Activated CD8-positive, alpha-beta memory T cell treated with anti-CD3 and anti-CD28 coated beads, Interleukin-2, amount 50 U/mL, for 1 hour (primary cell): ENCODE measurements around the gene CARD8.
"Not testable (repeated sequence)": the region's sequence is repeated elsewhere in the genome, so short reads cannot be mapped to it uniquely, and the experiment has no call there.

Source experiments
- DNase-seq: peaks from one replicate; pipeline ENCODE4 v3.0.0-alpha.2; 2020; ENCODE audit errors: extremely low read depth

CARD8 gene

DNA sequence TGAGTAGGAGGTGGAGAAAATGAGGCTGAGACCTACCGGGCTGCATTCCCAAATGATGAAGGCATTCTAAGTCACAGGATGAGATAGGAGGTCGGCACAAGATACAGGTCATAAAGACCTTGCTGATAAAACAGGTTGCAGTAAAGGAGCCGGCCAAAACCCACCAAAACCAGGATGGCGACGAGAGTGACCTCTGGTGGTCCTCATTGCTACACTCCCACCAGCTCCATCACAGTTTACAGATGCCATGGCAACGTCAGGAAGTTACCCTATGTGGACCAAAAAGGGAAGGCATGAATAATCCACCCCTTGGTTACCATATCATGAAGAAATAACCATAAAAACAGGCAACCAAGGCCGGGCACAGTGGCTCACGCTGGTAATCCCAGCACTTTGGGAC is 9.6 kb upstream of the CARD8 start:
- DNase-seq, result not testable (repeated sequence)

DNA sequence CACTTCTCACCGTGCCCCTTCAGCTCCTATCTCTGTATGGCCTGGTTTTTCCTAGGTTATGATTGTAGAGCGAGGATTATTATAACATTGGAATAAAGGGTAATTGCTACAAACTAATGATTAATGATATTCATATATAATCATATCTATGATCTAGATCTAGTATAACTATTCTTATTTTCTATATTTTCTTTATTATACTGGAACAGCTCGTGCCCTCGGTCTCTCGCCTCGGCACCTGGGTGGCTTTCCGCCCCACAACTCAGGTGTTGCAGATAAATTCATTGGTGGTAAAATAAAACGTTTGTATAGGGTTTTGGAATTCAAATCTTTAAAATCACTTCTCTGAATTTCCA is 4.6 kb upstream of the CARD8 start:
- not testable (repeated sequence) for DNase-seq

DNA sequence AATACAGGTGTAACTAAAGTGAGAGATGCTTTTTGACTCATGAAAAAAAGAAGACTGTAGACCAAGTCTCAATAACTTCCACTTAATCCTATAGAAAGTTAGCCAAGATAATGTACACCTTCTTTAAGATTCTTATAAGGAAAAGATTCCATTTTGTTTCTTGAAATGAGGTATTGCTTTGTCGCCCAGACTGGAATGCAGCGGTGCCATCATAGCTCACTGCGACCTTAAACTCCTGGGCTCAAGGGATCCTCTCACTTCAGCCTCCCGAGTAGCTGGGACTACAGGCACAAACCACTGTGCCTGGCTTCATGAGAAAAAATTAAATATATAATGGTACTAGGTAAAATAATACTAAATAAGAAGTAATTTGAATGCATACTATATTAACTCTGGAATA is 3.3 kb upstream of the CARD8 start:
- not testable (repeated sequence) for DNase-seq

DNA sequence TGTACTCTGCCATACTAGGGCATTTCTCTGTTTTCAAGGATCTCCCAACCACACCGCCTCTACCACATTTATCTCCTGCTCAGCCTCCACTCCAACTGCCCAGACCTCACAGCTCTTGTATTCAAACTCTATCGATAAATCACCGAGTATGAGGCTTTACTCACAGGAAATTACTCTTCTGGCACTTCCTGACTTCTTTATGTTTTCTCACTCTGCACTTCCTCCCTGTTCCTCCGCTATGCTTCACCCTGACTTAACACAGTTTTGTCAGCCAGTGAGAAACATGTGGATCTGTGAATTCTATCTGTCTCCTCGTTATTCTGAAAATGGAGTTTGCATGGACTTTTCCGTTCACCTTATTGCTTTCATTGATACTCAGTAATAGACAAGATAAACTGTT is 2.6 kb upstream of the CARD8 start:
- DNase-seq, result no peak

DNA sequence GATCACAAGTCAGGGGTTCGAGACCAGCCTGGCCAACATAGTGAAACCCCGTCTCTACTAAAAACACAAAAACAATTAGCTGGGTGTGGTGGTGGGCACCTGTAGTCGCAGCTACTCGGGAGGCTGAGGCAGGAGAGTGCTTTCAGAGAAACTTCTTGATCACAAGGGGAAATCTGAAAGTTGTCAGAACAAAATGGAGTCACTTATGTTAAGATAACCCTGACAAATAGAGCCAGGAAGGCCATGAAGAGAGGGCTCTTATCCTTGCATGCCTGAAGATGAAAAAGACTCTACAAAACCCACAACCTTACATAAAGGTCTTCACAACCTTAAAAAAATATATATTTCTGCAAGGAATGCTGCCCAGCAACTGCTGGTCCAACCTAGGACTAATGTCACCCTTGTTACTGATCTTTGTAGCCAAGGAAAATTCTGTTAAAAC is 1.2 kb downstream of the CARD8 start:
- no peak for DNase-seq

DNA sequence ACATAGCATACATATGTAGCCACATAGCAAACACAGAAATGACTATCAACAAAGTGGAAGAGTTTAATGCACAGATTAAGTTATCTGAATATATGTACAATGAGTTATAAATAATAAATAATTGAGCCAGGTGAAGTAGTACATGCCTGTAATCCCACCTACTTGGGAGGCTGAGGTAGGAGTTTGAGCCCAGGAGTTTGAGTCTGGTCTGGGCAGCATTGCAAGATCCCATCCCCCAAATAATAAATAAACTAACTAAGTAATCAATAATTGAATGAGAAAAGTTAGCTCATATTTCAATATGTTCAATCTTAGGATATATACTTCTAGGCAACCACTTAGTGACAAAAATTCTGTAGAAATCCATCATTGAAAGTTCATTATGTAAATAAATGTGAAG is 1.7 kb downstream of the CARD8 start:
- no peak for DNase-seq

DNA sequence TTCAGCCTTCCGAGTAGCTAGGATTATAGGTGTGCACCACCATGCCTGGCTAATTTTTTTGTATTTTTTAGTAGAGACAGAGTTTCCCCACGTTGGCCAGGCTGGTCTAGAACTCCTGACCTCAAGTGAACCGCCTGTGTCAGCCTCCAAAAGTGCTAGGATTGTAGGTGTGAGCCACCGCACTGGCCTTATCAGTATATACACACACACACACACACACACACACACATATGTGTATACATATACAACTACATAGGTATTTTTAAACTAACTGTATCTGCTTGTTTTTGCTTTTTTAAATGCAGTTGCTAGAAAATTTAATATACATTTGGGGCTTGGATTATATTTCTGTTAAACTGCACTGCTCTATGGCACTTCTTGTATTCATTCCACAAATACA is 3.1 kb downstream of the CARD8 start:
- no peak for DNase-seq

DNA sequence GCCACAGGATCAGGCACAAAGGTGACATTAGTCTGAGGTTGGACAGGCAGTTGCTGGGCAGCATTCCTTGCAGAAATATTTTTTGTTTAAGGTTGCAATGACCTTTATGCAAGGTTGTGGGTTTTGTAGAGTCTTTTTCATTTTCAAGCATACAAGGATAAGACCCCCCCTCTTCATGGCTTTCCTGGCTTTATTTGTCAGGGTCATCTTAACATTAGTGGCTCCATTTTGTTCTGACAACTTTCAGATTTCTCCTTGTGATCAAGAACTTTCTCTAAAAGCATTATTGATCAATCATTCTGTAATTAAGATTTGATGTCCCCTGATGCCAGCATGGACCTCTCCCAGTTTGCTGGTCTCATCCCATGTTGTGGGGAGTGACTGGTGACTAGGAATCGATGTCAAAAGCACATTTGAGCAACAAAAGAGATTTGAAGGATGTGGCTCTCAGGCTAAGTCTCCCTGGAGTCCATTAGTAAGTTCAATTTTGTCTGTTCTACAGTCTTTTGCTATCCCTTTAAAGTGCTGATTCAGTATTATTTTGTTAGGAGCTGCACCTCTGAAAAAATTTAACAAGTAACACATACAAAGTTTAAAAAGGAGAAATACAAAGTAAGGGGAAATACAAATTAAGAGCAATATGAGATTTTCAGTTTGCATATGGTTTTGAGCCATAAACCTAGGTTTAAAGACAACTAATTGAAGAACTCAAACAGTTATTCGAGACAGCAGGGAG is 5.3 kb downstream of the CARD8 start:
- DNase-seq, result no peak

DNA sequence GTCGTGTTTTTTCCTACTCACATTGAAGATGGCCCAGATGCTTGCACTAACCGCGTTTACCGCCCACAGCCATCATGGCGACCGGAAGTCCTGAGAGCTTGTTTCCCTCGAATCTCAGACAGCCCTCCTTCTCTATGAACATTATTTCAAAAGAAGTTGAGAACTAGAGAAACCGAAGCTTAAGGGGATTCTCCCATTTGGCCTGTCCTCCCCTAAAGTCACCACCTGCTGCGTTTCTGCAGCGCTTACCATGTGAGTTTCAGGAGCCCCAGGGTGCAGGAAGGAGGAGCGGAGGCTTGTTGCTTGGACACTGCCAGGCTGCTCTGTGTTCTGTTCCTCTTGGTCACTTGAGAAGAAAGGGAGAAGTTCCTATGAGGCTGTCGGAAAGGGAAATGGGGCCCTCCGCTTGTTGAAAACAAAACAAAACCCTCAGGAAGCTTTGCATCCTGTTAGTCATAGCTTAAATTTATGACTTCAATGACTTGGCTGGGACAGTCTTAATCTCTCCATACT is 6.2 kb downstream of the CARD8 start:
- DNase-seq, result peak; percentile 28

DNA sequence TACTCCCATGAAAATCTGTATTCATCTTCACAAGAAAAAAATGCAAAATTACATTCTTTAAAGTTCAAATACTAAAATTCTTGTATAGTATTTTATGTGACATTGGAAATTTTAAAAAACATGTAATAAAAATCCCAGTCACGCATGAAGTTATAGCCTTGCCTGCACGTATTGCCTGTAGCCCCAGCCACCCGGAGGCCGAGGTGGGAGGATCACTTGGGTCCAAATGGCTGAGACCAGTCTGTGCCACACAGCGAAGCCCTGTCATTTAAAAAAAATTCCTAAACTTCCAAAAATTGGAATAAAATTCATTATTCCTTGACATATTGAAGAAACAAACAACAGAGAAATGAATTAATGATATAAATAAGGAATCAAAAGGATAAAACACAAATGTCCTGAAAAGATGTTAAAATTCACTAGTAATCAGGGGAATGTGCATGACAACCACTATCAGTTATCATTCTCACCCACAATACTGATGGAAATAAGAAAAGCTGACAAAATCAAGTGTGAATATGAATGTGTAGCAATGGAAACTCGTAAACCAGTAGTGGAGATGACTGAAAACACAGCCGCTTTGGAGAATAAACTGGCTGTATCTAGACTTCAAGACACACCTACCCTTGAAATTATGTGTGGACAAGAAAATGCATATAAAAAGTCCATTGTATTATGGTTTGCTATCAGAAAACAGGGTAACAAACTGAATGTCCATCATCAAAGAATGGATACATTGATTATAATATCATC is 7.5 kb downstream of the CARD8 start:
- DNase-seq, result no peak

DNA sequence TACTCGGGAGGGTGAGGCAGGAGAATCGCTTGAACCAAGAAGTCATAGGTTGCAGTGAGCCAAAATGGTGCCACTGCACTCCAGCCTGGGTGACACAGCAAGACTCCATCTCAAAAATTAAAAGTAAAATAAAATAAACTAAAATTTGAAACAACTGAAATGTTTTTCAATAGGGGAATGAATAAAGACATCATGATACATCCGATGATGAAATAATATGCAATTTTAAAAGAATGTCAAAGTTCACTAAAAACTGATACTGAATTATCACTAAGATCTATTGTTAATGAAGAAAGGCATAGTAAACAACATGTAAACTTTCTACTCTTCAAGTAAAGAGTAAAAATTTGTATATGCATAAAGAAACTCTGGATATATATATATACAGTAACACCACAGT is 8.5 kb downstream of the CARD8 start:
- DNase-seq, result no peak

DNA sequence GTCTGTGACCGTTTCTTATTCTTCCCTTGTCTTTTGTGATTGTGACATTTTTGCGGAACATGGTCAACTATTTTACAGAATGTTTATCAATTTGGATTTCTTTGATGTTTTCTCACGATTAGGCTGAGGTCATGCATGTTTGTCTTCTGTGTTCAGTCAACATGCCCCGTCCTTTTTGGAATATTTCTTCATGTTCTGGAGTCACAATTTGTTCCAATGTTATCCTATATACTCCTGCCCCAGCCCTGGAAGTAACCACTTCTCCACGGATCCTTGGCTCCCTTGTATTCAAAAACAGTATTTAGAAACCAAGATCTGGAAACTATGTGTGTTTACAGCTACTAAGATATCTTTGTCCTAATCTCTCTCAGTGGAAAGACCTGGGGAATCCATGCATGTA is 9.6 kb downstream of the CARD8 start:
- DNase-seq, result no peak

DNA sequence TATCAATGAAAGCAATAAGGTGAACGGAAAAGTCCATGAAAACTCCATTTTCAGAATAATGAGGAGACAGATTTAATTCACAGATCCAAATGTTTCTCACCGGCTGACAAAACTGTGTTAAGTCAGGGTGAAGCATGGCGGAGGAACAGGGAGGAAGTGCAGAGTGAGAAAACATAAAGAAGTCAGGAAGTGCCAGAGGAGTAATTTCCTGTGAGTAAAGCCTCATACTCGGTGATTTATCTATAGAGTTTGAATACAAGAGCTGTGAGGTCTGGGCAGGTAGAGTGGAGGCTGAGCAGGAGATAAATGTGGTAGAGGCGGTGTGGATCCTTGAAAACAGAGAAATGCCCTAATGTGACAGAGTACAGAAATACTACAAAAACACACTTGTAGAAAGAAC is 11.4 kb downstream of the CARD8 start:
- peak; percentile 39 for DNase-seq

DNA sequence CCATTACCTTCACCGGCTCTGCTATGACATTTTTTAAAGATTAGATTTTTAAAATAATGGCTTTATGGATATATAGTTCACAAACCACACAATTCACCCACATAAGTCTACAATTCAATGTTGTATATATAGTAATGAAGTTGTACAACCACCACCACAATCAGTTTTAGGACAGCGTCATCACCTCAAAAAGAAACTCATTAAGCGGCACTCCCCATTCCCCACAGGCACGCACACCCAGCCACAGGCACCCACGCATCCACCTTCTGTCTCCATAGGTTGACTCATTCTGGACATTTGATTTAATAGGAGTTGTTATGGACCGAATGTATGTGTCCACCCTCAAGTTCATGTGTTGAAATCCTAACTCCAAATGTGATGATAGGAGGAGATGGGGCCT is 13.9 kb downstream of the CARD8 start:
- DNase-seq, result not testable (repeated sequence)

DNA sequence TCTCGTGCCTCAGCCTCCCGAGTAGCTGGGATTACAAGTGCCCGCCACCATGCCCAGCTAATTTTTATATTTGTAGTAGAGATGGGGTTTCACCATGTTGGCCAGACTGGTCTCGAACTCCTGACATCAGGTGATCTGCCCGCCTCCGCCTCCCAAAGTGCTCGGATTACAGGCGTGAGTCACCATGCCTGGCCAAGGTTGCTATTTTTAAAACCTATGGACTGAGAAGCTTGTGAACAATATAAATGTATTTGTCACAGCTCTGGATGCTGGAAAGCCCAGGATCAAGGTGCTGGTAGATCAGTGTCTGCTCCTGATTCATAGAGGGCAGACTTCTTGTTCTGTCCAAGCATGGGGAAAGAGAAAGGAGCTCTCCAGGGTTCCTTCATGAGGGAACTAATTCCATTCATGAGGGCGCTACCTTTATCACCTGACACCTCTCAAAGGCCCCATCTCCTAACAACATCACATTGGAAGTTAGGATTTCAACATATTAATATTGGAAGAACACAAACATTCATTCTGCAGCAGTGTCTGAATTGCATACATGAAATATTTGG is 16.1 kb downstream of the CARD8 start:
- DNase-seq, result no peak

DNA sequence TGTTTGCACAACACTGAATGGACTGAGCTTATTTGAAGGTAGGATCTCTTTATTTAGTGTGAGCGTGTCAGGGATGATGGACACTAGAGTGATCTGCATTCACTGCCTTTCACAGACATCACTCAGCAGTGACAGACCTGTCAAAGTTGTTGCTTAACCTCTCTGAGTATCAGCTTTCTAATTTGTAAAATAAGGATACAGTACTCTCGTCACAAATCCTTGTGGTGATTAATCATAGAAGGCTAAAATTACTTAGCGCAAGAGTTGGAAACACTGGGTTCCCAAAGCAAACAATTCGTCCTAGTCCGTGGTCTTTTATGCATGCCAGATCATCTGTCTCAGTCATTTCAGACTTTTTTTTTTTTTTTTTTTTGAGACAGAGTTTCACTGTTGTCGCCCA is 16.6 kb downstream of the CARD8 start:
- DNase-seq, result no peak

DNA sequence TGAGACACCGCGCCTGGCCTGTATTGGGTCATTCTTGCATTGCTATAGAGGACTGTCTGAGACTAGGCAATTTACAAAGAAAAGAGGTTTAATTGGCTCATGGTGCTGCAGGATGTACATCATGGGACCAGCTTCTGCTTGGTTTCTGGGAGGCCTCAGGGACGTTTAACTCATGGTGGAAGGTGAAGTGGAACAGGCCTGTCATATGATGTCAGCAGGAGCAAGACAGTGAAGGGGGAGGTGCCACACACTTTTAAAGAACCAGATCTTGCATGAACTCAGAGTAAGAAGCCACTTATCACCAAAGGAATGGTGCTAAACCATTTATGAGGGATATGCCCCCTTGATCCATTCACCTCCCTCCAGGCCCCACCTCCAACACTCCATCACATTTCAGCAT is 18.7 kb downstream of the CARD8 start:
- no peak for DNase-seq

DNA sequence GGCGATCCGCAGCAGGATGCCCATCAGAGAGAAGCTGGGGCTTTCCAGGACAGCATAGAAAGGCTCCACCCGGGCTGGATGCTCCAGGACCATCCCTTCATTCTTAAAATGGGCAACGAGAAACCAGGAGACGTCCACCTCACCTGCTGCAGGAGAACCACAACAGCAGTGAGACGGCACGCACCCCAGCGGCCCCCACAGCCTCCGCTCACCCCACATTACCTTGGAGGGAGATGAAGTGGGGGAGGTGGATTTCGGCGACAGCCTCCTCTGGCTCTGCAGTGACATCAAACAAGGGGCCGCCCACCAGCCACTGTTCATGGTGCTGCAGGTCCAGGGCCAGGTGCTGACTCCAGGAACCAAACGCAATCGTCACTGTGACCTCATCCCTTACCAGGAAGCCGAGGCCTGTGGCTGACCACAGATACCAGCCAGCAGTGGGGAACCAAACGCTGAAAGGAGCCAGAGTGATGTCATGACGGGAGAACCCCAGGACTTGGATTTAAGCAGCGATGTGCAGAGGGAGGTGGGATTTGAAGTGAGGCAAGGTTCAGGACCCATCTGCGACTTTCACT is 25.1 kb downstream of the CARD8 start:
- no peak for DNase-seq

DNA sequence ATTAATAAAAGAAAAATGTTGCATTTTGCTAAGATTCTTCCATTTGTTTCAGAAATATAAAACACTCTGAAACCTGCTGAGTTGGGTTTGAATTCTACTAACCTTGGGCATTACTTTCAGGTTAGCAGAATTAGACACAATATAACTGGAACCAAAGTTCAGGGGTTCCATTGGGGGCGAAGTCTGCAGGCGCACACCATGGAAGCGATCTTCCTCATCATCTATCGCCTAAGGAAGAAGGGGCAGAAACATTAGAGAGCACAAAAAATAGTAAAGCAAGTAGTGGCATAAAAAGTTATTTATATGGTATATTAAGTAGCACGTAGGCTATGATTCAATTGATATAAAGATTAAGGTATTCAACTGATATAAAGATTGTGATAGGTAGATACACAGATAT is 34.1 kb downstream of the CARD8 start:
- DNase-seq, result no peak

DNA sequence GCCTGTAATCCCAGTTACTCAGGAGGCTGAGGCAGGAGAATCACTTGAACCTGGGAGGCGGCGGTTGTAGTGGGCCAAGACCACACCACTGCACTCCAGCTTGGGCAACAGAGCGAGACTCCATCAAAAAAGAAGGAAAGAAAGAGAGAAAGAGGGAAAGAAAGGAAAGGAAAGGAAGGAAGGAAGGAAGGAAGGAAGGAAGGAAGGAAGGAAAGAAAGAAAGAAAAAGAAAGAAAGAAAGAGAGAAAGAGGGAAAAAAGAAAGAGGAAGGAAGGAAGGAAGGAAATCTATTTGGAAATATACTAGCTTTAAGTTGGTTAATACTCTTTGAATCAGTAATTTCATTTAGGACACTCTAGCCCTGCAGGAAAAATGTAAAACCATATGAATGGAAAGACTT is 34.9 kb downstream of the CARD8 start:
- not testable (repeated sequence) for DNase-seq

DNA sequence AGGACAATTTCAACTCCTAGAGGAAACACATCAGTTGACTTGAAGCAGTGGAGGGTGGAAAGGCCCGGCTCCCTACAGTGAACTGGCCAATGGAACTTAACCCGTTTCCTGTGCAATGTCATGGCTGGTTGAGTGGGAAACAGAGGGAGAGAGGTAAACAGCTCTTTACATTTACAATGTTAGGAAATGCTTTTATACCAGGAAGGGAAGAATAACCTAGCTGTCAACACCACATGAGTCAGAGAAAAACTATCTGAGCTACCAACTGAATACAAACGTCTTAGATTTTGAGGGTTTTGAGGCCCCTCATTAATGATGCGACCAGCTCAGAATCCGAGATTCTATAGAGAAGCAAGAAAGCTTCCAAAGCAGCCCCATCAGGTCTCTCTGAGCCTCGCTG is 36.7 kb downstream of the CARD8 start:
- DNase-seq, result no peak

DNA sequence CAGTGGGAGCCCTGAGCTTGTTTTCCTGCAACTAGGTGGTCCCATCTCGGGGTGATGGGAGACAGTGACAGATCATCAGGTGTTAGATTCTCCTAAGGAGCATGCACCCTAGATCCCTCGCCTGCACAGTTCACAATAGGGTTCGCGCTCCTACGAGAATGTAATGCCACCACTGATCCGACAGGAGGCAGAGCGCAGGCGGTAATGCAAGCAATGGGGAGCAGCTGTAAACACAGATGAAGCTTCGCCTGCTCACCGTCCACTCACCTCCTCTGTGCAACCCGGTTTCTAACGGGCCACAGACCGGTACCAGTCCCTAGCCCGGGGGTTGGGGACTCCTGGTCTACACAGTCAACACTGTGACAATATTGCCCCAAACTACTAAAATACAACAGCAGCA is 38.8 kb downstream of the CARD8 start:
- DNase-seq, result no peak

DNA sequence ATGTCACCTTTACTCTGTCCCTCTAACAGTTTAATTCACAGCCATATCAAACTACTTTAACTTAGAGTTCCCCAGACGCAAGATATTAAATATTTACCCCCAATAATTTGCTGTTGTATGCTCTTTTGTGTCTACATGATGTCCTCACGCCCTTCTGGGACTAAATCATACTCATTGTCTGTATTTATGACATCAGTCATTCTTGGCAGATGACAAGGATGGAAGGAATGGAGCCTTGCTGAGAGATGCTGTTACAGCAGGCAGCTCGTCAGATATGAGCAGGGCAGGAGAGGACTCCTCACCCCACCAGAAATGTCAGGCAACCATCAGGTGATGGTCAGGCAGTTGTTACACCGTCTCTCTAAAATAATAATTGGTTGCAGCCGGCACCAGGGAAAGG is 41.8 kb downstream of the CARD8 start:
- DNase-seq, result no peak
